GM19239 (cell line): Measurements from ENCODE around the gene TOMM70.
"Not testable (repeated sequence)": the region's sequence is repeated elsewhere in the genome, so short reads cannot be mapped to it uniquely, and the experiment has no call there.

Experiments used
- DNase-seq: peaks from one replicate; pipeline ENCODE4 v3.0.0; 2011; ENCODE audit warnings: low spot score; ENCODE audit not compliant: insufficient read length
- FAIRE-seq: peaks from 2 replicates; lab custom pipeline; 2011; peaks lifted over from hg19 to GRCh38; lab: Jason Lieb, UNC

The TOMM70 gene

GRCh38 chr3:100370756-100371155 lies 30.1 kb downstream of the TOMM70 start:
- FAIRE-seq (no peak), DNase-seq (no peak)

DNA sequence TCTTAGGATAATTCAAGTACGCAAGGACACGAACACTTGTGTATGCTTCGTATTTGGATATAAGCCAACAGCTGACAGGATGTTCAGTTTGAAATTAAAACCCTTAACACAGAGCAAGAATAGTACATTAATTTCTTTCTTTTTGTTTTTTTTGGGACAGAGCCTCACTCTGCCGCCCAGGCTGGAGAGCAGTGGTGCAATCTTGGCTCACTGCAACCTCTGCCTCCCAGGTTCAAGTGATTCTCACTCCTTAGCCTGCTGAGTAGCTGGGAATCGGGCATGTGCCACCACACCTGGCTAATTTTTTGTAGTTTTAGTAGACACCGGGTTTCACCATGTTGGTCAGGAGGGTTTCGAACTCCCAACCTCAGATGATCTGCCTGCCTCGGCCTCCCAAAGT lies 32.4 kb downstream of the TOMM70 start:
- FAIRE-seq (no peak), DNase-seq (no peak)

GRCh38 chr3:100366424-100366823 lies 34.5 kb downstream of the TOMM70 start:
- DNase-seq = no peak
- FAIRE-seq = no peak

DNA sequence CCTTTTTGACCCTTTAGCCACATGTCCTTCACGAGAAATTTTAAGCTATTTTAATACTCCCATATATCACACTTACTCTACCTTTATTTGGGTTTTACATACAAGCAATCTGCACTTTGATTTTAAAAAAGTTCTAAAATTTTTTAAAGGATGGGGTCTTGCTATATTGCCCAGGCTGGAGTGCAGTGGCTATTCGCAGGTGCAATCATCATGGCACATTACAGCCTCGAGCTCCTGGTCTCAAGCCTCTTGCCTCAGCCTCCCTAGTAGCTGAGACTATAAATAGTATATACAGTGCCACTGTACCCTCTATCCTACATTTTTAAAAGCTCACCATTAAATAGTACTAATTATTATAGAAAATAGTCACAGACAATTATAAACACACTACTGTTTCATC lies 36.5 kb downstream of the TOMM70 start:
- DNase-seq (no peak), FAIRE-seq (no peak)

DNA sequence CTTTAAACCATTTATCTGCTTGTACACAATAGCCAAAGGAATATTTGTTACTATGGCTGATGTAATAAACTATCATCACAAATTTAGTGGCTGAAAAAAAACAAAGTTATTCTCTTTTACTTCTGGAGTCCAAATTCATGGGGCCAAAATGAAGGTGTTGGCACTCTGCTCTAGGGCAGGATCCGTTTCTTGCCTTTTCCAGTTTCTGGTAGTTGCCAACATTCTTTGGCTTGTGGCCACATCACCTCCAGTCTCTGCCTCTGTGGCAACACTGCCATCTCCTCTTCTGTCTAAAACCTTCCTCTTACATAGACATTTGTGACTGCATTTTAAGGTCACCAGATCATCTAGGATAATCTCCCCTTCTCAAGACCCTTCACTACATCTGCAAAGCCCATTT lies 39.0 kb downstream of the TOMM70 start:
- DNase-seq = no peak
- no peak for FAIRE-seq

- DNase-seq (no peak), FAIRE-seq (no peak)
Observed at GRCh38 chr3:100360757-100361496, 40.0 kb downstream of the TOMM70 start.

GRCh38 chr3:100359035-100359434 lies 41.9 kb downstream of the TOMM70 start:
- DNase-seq (no peak), FAIRE-seq (no peak)

DNA sequence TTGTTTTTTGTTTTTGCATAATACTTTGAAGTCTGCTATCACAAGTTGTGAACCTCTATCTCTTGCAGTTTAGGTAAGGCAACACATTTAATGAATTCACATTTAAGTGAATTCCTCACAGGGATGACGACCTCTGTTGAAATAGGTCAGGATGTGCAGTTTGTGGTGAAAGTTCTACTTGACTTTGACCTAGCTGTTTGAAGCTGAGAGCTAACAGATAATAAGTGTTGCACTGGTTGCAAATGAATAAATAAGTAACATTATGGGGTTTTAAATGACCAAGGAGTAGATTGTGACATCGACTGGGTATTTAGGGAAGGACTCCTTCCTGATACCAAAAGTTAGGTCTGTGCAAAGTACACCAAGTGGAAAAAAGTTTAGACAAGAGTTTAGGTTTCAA lies 42.5 kb downstream of the TOMM70 start:
- DNase-seq (no peak), FAIRE-seq (no peak)

DNA sequence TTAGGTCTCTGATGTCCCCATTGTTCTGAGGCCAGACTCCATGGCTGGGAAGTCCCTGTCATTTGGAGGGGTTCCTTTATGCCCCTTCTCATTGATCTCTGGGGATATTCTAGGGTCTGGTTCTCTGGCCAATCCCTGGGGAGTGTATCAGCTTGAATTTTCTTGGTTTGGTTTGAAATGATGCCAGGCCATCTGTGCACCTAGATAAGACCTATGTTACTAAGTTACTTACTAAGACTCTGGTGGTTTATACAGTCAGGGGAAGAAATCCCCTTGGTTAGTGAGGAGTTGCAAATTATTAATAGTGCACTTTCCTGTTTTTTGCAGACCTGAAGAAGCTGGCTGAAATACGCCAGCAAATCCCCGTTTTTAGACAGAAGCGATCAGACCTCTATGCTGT lies 46.0 kb downstream of the TOMM70 start:
- FAIRE-seq = no peak

DNA sequence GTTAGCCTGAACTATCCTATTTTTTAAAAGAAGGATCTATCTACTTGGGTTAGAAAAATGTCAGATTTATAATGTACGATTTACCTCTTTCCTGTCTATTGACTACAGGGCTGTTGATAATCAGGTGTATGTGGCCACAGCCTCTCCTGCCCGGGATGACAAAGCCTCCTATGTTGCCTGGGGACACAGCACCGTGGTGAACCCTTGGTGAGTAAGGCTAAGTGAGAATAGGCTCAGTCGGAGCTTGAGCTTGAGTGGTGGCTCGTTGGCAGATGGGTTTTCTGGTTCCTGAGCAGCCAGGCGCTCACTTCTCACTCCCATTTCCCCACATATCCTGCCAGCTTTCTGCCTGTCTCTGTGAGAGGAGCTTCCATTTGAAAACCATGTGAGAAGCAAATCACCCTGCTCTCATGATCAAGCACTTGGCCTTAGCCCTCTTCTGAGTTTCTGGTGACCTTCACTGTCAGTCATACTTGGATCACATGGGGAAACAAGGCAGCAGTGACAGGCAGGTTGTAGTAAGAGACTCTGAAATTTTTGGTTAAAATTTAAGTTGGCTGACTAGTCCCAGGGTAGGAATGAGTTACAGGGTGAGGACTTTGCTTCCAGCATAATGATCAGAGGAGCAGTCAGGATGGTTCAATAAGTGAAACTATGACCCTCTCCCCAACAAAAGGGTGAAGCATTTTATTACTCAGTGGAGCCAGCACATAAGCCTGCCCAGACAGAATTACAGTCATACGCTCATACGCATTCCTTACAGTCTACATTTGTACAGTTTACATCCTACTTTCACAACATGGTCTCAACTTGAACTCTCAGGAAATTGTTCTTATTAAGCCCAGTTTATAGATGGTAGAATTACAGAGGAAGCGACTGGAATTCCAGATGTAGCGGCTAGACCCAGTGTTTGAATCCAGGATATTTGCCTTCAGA lies 48.3 kb downstream of the TOMM70 start:
- FAIRE-seq (no peak), DNase-seq (no peak)

More for the DNA sequence above, 46.0 kb downstream of the TOMM70 start:
- no peak for DNase-seq

DNA sequence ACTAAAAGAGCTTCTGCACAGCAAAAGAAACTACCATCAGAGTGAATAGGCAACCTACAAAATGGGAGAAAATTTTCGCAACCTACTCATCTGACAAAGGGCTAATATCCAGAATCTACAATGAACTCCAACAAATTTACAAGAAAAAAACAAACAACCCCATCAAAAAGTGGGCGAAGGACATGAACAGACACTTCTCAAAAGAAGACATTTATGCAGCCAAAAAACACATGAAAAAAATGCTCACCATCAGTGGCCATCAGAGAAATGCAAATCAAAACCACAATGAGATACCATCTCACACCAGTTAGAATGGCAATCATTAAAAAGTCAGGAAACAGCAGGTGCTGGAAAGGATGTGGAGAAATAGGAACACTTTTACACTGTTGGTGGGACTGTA lies 49.1 kb downstream of the TOMM70 start:
- DNase-seq, FAIRE-seq: not testable (repeated sequence)

DNA sequence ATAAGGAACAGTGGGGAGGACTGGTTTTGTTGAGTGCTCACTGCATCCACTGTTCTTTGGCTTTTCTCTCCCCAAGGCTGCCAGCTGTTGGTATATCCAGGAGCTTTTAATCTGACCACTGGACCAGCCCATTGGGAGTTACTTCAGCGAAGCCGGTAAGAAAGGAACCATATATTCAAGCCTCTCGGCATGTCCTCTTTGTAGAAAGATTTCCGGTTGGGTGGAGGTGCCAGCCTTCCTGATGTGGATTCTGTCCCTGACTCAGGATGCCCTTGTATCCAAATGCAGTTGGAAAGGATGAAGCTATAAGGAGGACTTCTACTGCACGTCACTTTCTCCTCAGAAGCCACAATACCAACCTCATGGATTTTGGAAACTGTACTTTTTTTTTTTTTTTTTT lies 52.2 kb downstream of the TOMM70 start:
- FAIRE-seq = no peak
- no peak for DNase-seq

DNA sequence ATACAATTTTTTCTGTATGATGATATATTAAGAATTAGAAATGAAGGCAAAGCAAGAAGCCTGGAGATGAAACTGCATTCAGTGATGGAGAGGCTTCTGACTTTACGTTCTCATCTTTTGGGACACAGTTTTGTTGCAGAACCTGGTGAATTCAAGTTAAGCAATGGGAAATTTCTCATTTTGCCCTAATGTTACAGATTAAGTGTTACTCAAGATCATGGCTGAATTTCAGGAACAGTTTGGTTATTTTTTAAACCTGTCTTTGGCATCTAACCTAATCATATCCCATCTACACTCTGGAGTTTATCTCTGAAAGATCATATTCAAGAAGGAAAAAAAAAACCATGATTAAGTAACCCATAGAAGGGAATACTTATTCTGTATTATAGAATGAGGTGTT lies 60.4 kb downstream of the TOMM70 start:
- FAIRE-seq = no peak

GRCh38 chr3:100339786-100340185 lies 61.1 kb downstream of the TOMM70 start:
- DNase-seq = no peak

More for the DNA sequence above, 60.4 kb downstream of the TOMM70 start:
- DNase-seq = no peak

DNA sequence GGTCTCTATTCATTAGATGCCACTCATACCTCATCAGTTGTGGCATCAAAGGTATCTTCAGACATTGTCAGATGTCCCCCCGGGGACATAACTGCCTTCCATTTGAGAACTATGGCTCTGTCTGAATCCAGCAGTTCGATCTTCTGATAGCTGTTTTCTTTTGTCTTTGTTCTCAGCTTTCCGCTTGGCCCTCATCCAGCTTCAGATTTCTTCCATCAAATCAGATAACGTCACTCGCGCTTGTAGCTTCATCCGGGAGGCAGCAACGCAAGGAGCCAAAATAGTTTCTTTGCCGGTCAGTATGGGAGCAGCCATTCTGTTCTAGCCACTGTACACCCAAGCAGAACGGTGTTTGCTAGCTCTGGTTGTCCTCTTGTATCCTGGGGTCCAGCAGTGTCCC lies 62.0 kb downstream of the TOMM70 start:
- no peak for FAIRE-seq
- DNase-seq = no peak

More at GRCh38 chr3:100339786-100340185, 61.1 kb downstream of the TOMM70 start:
- FAIRE-seq = no peak

GRCh38 chr3:100336229-100336628 lies 64.7 kb downstream of the TOMM70 start:
- not testable (repeated sequence) for DNase-seq, FAIRE-seq

DNA sequence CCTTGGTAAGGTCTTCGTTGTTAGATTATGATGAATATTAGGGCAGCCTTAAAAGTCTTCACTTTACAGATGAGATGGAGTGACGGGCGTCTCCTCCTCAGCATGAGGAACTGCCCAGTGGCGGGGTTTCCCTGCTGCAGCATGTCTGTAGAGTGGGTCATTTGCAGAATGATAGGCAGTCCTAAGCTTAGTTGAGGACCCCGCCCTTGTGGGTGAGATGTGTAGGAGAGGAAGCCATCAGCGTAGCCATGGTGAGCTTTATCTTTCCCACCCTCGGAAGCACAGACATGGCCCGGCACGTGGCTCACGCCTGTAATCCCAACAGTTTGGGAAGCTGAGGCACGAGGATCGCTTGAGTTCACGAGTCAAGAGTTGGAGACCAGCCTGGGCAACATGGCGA lies 65.5 kb downstream of the TOMM70 start:
- FAIRE-seq (no peak), DNase-seq (peak; percentile 33)

DNA sequence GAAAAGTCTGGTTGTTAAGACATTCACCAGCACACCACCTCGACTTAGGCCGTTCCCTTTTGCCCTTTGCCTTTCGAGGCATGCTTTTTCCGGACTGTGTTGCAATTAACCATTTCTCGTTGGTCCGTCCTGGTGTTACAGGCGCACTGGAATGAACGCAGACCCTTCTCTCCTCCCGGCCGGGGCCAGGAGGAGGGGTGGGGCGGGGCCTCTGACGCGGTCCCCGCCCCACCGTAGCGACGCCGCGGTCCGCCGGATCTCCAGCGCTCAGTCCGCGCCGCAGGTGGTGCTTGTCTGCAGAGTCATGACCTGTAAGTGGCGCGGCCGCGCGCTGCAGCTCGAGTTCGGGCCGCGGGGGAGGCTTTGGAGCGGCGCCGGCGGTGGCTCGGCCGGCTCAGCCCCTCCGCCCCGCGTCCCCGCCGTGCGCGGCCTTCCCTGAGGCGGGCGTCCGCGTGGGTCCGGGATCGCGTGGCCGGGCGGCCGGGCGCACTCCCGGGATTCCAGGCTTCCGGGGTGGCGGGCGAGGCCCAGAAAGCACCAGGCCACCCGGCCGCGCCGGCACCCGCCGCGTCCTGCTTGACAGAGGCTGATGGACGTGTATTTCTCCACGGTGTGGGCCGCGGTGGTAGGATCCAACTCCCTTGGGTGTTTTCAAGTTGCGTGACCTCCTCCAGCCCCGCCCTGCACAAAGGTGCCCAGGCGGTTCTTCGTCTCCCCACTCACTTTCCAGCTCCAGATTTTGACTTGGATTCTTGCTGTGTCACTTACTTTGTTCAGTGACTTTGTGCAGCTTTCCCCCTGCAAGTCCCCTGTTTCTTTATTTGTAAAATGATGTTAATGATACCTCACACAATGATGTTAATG lies 66.2 kb downstream of the TOMM70 start, which contains the start of gene NIT2:
NIT2 (plus strand) TSS at position 270 of the 864 bp plus-strand sequence; CDS start at position 305, 35 bp downstream.
- DNase-seq (peak; percentile 81), FAIRE-seq (peak; percentile 84)

- FAIRE-seq (no peak), DNase-seq (no peak)
Observed at GRCh38 chr3:100333970-100334487, 66.9 kb downstream of the TOMM70 start.

GRCh38 chr3:100333051-100333450 lies 67.8 kb downstream of the TOMM70 start:
- DNase-seq (no peak), FAIRE-seq (no peak)
